OCI-LY7 (cell line): Measurements from ENCODE around the gene CNTN5. TPM values are rescaled to one million over a fixed set of nuclear protein-coding genes. Genes with fewer than 3 reads are reported as not detected.

Experiments
- BruUV-seq: library from RNA; stranded (reverse); fragments of 400-500 nt; replicated peaks from 2 replicates; lab custom pipeline; 2021; lab: Mats Ljungman, UMichigan
- CTCF ChIA-PET: fragments of 300-600 bp; sonication (Branson Sonifier 250); formaldehyde crosslinking; loops from one replicate; lab custom pipeline; 2022; ENCODE audit warnings: antibody characterized with exemption; ENCODE audit not compliant: unreplicated experiment; lab: Charles Lee
- POLR2A ChIA-PET: fragments of 300-600 bp; sonication (Branson Sonifier 250); formaldehyde crosslinking; loops from one replicate; lab custom pipeline; 2022; ENCODE audit warnings: antibody characterized with exemption; lab: Charles Lee
- DNase-seq: peaks from one replicate; pipeline ENCODE4 v3.0.0-alpha.2; 2015; ENCODE audit warnings: low spot score
- H2AFZ ChIP-seq: fragments of 200-600 bp; sonication (generic), shearing (Covaris generic); 2 replicates; pipeline ENCODE4 v1.6.1; 2014; ENCODE audit warnings: mild to moderate bottlenecking, antibody characterized with exemption, low read length, moderate library complexity
- H3K27ac ChIP-seq: fragments of 200-600 bp; sonication (generic); 2 replicates; pipeline ENCODE4 v1.5.1; 2014; ENCODE audit warnings: mixed run types, low read depth, mild to moderate bottlenecking, moderate library complexity, low read length, inconsistent platforms; ENCODE audit not compliant: poor library complexity, severe bottlenecking
- H3K36me3 ChIP-seq: fragments of 200-600 bp; sonication (generic); 2 replicates; pipeline ENCODE4 v1.6.1; 2014; ENCODE audit warnings: mild to moderate bottlenecking, antibody characterized with exemption, low read length, moderate library complexity, mixed read lengths; ENCODE audit not compliant: insufficient read depth
- H3K4me1 ChIP-seq: fragments of 200-600 bp; sonication (generic); 2 replicates; pipeline ENCODE4 v1.5.1; 2014; ENCODE audit warnings: mild to moderate bottlenecking, low read length; ENCODE audit not compliant: insufficient read depth, poor library complexity, severe bottlenecking
- H3K4me2 ChIP-seq: fragments of 200-600 bp; sonication (generic); 2 replicates; pipeline ENCODE4 v1.6.1; 2014; ENCODE audit warnings: mild to moderate bottlenecking, low read length
- H3K4me3 ChIP-seq: fragments of 200-600 bp; sonication (generic); 2 replicates; pipeline ENCODE4 v1.5.1; 2014; ENCODE audit warnings: mild to moderate bottlenecking, low read depth, low read length; ENCODE audit not compliant: poor library complexity, severe bottlenecking
- H3K79me2 ChIP-seq: fragments of 200-600 bp; sonication (generic); 2 replicates; pipeline ENCODE4 v1.6.1; 2016; ENCODE audit warnings: low read depth, mild to moderate bottlenecking, low read length, moderate library complexity, mixed read lengths; ENCODE audit not compliant: insufficient read depth
- H3K9me2 ChIP-seq: fragments of 200-600 bp; sonication (generic); 2 replicates; pipeline ENCODE4 v1.6.1; 2016; ENCODE audit warnings: mild to moderate bottlenecking, low read length, mixed read lengths; ENCODE audit not compliant: insufficient read depth
- H3K9me3 ChIP-seq: fragments of 200-600 bp; sonication (generic); 2 replicates; pipeline ENCODE4 v1.6.1; 2014; ENCODE audit warnings: mild to moderate bottlenecking, mixed run types, low read length, mixed read lengths
- H4K20me1 ChIP-seq: fragments of 200-600 bp; sonication (generic); 2 replicates; pipeline ENCODE4 v1.6.1; 2014; ENCODE audit warnings: mild to moderate bottlenecking, antibody characterized with exemption, low read length, moderate library complexity, mixed read lengths; ENCODE audit not compliant: insufficient read depth
- CTCF ChIP-seq: fragments of 200-600 bp; sonication (generic); conservative IDR thresholded peaks from 2 replicates; pipeline ENCODE4 v1.5.1; 2014; ENCODE audit warnings: mild to moderate bottlenecking, antibody characterized with exemption, low read length, moderate library complexity, mixed read lengths
- EZH2phosphoT487 ChIP-seq: fragments of 200-600 bp; sonication (generic); IDR thresholded peaks from 2 replicates; pipeline ENCODE4 v1.6.1; 2018; ENCODE audit warnings: low read depth, borderline replicate concordance, mild to moderate bottlenecking, mixed run types, antibody characterized with exemption, low read length, moderate library complexity, mixed read lengths
- intact Hi-C: fragments of 100-400 bp; cut with micrococcal nuclease; formaldehyde crosslinking; loops from one replicate; pipeline ENCODE4 v1.10.0; 2022; ENCODE audit not compliant: unreplicated experiment
- total RNA-seq, 2 experiments: library from RNA; depleted of rRNA in 1 of 2; stranded (reverse); fragments of >200 nt in 1 of 2; shearing (Covaris generic) in 1 of 2; gene quantifications; 2 replicates each; pipeline ENCODE4 v1.2.3, GENCODE V29; 2014 to 2022

Gene CNTN5
- total RNA-seq, 2 experiments from 2014 or later = not detected

DNA sequence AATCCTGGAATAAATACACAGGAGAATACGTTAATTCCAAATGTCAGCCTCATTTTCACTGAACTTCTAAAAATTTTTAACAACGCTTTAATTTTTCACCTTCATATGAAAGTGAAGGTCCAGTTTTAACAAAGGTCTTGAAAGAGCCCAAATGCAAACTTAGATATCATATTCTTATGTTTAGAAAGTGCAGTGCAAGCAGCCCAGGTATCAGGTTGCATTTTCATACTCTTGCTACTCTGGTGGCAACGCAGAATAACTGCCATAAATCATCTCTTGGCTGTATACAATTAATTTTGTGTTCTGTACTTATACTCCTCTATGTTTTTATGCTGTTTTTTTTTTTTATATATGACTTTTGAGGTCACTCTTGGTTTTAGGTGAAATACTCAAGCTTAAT lies 1169.6 kb downstream of the CNTN5 start:
- TF ChIP-seq EZH2phosphoT487 = no peak
- TF ChIP-seq CTCF = no peak
- Histone ChIP-seq H3K27ac (no peak overlapping the region), H3K4me1 (no peaks in the 10 kb centered on the region), H4K20me1 (no peaks in the 10 kb centered on the region), H3K4me3 (no peak overlapping the region), H3K79me2 (no peaks in the 10 kb centered on the region), H3K9me3 (no peaks in the 10 kb centered on the region), H3K36me3 (no peaks in the 10 kb centered on the region), H3K4me2 (no peak overlapping the region), H2AFZ (no peak overlapping the region), H3K9me2 (no peaks in the 10 kb centered on the region)
- ChIA-PET CTCF (no interaction called here), POLR2A (interaction anchor here (0.7 to 0.9 kb wide), 2 partner anchors 16 to 1619 kb away, joined by 3 to 4 read pairs; no protein-coding TSS in a partner anchor)
- no TSS peak for BruUV-seq
- no peak for DNase-seq
- intact Hi-C loops = no loop called here

DNA sequence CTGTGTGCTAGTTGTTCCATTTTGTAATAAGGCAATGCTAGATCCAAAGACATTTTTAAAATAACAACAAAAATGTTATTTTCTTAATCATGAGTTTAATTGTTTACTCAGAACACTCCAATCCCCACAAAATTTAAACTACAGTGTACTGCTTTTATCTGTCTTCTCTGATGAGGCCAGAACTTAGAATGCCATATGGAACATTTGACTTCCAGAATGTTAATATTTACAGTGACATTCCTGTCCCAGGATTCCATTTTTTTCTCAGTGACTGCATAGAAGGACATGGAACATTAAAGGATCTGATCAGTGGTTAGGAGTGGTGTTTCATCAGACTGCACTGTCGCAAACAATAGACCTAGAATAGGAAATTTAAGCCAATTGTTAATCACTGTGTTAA lies 1171.4 kb downstream of the CNTN5 start:
- Histone ChIP-seq H3K9me2 (no peaks in the 10 kb centered on the region), H3K27ac (no peak overlapping the region), H3K4me3 (no peak overlapping the region), H3K4me2 (no peak overlapping the region), H2AFZ (no peak overlapping the region), H3K36me3 (no peaks in the 10 kb centered on the region), H3K4me1 (no peaks in the 10 kb centered on the region), H4K20me1 (no peaks in the 10 kb centered on the region), H3K9me3 (no peaks in the 10 kb centered on the region), H3K79me2 (no peaks in the 10 kb centered on the region)
- no peak for DNase-seq
- ChIA-PET POLR2A (no interaction called here), CTCF (no interaction called here)
- BruUV-seq = no TSS peak
- TF ChIP-seq CTCF (no peak), EZH2phosphoT487 (no peak)
- intact Hi-C loops = no loop called here

DNA sequence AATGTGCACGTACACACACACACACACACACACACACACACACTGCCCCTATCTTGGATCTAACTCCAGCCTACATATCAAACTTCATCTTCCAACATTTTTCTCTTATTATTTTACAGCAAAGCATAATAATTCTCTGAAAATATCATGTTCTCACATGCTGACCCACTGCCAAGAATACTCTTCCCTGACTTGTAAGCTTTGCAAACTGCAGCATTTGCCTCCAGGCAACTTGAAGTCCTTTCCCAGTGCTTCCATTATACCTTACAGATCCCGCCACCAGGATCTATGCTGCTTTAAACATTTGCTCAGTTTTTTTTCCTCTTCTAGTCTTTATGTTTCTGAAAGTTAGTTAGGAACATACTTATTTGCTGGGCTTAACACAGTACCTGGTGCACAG lies 1183.0 kb downstream of the CNTN5 start:
- Histone ChIP-seq H3K4me3 (no peak overlapping the region), H2AFZ (no peak overlapping the region), H3K79me2 (no peaks in the 10 kb centered on the region), H4K20me1 (no peaks in the 10 kb centered on the region), H3K4me1 (no peaks in the 10 kb centered on the region), H3K4me2 (no peak overlapping the region), H3K9me3 (no peaks in the 10 kb centered on the region), H3K9me2 (no peaks in the 10 kb centered on the region), H3K27ac (no peak overlapping the region), H3K36me3 (no peaks in the 10 kb centered on the region)
- CTCF ChIA-PET = no interaction called here
- intact Hi-C loops = no loop called here
- DNase-seq = no peak
- BruUV-seq = no TSS peak
- TF ChIP-seq EZH2phosphoT487 = no peak
- no peak for TF ChIP-seq CTCF
- POLR2A ChIA-PET = no interaction called here
